RWPE2 (cell line): ENCODE measurements around the gene RASSF8.

Experiments used
- ATAC-seq: fragments of 200-7000 bp; cut with Tn5 transposase; 3 replicates; pipeline ENCODE4 v1.9.1; 2021; ENCODE audit warnings: low read depth
- DNase-seq: peaks from one replicate; pipeline ENCODE4 v3.0.0-alpha.2; 2020; ENCODE audit warnings: low spot score
- H3K27ac ChIP-seq: fragments of 450-650 bp; 2 replicates; pipeline ENCODE4 v1.5.1; 2017; ENCODE audit warnings: mild to moderate bottlenecking; ENCODE audit not compliant: poor library complexity, severe bottlenecking
- H3K27me3 ChIP-seq: fragments of 250-450 bp; sonication (Bioruptor Pico); 2 replicates; pipeline ENCODE4 v1.5.1; 2021; ENCODE audit warnings: mild to moderate bottlenecking, moderate library complexity; ENCODE audit not compliant: insufficient read depth, poor library complexity, severe bottlenecking
- H3K36me3 ChIP-seq: fragments of 250-450 bp; sonication (Bioruptor Pico); 2 replicates; pipeline ENCODE4 v1.5.1; 2020; ENCODE audit warnings: low read depth, mild to moderate bottlenecking, moderate library complexity
- H3K4me1 ChIP-seq: fragments of 250-450 bp; sonication (Bioruptor Pico); 2 replicates; pipeline ENCODE4 v1.5.1; 2021; ENCODE audit warnings: mild to moderate bottlenecking, moderate library complexity; ENCODE audit not compliant: insufficient read depth, poor library complexity, severe bottlenecking
- H3K4me3 ChIP-seq: fragments of 250-450 bp; sonication (Bioruptor Pico); 2 replicates; pipeline ENCODE4 v1.5.1; 2021; ENCODE audit warnings: mild to moderate bottlenecking, moderate library complexity; ENCODE audit not compliant: severe bottlenecking
- H3K9me3 ChIP-seq: fragments of 250-450 bp; sonication (Bioruptor Pico); 2 replicates; pipeline ENCODE4 v1.5.1; 2021; ENCODE audit warnings: mild to moderate bottlenecking, moderate library complexity; ENCODE audit not compliant: severe bottlenecking
- TF ChIP-seq, protein P1 (sequence below): fragments of 450-650 bp; IDR thresholded peaks from one replicate; pipeline ENCODE4 v1.5.1; 2017; ENCODE audit warnings: mild to moderate bottlenecking, moderate library complexity; ENCODE audit not compliant: poor library complexity, severe bottlenecking

The RASSF8 gene

DNA sequence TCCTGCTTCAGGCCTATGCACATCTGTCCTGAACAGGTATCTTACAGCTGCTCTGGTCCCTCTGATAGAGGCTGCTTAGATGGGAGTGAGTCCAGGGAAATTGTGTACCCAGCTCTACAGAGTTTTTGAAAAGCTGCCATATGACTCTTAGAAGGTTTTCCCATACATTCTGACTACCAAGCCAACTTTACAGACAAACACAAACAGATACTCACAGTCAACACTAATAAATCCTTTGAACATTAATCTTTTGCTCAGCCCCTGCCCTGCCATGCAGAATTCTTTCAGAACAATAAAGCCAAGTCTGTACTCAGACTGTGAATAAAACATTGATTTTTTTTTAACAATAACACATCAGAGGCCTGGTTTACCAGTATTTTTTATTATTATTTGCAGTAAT lies 21.4 kb upstream of the RASSF8 start:
- TF ChIP-seq, protein P1, sequence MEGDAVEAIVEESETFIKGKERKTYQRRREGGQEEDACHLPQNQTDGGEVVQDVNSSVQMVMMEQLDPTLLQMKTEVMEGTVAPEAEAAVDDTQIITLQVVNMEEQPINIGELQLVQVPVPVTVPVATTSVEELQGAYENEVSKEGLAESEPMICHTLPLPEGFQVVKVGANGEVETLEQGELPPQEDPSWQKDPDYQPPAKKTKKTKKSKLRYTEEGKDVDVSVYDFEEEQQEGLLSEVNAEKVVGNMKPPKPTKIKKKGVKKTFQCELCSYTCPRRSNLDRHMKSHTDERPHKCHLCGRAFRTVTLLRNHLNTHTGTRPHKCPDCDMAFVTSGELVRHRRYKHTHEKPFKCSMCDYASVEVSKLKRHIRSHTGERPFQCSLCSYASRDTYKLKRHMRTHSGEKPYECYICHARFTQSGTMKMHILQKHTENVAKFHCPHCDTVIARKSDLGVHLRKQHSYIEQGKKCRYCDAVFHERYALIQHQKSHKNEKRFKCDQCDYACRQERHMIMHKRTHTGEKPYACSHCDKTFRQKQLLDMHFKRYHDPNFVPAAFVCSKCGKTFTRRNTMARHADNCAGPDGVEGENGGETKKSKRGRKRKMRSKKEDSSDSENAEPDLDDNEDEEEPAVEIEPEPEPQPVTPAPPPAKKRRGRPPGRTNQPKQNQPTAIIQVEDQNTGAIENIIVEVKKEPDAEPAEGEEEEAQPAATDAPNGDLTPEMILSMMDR, result no peak
- H3K27me3 ChIP-seq, result no peaks in the 10 kb centered on the region
- no peaks in the 10 kb centered on the region for H3K4me1 ChIP-seq
- no peak for DNase-seq
- no peak overlapping the region for H3K27ac ChIP-seq
- H3K4me3 ChIP-seq, result no peak overlapping the region
- no peaks in the 10 kb centered on the region for H3K9me3 ChIP-seq
- no peak for ATAC-seq
- H3K36me3 ChIP-seq, result no peaks in the 10 kb centered on the region

DNA sequence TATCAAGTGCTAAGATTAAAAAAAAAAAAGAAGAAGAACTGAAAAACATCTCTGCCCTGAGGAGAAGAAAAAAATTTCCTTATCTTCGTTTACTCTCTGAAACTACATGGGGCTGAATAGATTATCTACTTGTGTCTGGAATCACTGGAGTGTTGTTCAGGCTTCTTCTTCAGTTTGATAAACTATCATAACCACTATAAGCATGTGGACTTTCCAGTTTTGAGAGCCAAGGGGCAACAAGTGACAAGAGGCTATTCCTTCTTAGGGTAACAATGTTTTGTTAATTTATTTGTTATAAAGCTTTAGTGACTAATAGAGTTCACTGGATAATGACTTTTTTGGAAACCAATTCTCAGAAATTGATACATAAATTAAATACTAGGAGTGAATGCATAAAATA lies 19.9 kb upstream of the RASSF8 start:
- H3K4me1 ChIP-seq, result no peaks in the 10 kb centered on the region
- no peak overlapping the region for H3K27ac ChIP-seq
- no peaks in the 10 kb centered on the region for H3K27me3 ChIP-seq
- no peak for ATAC-seq
- DNase-seq, result no peak
- H3K36me3 ChIP-seq, result no peaks in the 10 kb centered on the region
- H3K4me3 ChIP-seq, result no peak overlapping the region
- no peaks in the 10 kb centered on the region for H3K9me3 ChIP-seq
- TF ChIP-seq, protein P1, result no peak

DNA sequence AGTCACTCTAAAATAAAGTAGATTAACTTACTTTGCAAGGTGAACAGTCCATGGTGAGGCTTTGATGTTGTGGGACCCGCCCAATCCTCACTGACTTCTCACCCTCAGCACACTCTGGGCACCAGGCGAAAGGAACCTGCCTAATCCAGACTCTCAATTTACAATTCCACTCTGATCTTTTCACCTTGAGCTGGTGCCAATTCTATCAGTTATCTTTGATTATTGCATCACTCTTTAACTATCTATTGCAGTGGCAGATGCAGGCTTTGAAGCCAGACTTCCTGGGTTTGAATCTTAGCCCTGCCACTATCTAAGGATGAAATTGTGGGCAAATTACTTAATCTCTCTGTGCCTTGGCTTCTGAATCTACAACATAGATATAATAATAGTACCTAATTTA lies 18.9 kb upstream of the RASSF8 start:
- H3K4me3 ChIP-seq, result no peak overlapping the region
- no peak for ATAC-seq

DNA sequence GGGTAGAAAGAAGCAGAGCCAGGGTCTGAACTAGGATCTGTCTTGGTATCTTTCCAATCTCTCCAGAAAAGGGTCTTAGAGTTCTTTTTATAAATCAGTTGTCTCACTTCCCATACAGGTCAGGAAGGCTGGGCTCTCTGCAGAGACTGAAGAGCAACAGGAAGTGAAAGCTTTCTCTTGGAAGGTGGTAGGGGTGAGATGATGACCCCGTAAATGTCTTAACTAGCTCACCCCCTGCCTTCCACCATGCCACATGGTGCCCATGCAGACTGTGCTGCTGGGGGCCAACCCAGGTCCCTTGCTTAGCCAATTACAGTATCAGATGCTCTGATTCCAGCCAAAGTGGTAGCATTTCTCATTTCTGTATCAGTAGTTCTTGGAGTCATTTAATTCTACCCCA lies 17.6 kb upstream of the RASSF8 start:
- Histone ChIP-seq H3K9me3 (no peaks in the 10 kb centered on the region), H3K27ac (no peak overlapping the region), H3K4me1 (no peaks in the 10 kb centered on the region), H3K4me3 (no peak overlapping the region), H3K27me3 (no peaks in the 10 kb centered on the region), H3K36me3 (no peaks in the 10 kb centered on the region)
- no peak for ATAC-seq
- no peak for DNase-seq
- TF ChIP-seq, protein P1, result no peak

More for the DNA sequence above, 18.9 kb upstream of the RASSF8 start:
- no peak overlapping the region for H3K27ac ChIP-seq
- H3K4me1 ChIP-seq, result no peaks in the 10 kb centered on the region
- H3K36me3 ChIP-seq, result no peaks in the 10 kb centered on the region
- H3K27me3 ChIP-seq, result no peaks in the 10 kb centered on the region
- no peaks in the 10 kb centered on the region for H3K9me3 ChIP-seq
- DNase-seq, result no peak
- TF ChIP-seq, protein P1, result no peak

DNA sequence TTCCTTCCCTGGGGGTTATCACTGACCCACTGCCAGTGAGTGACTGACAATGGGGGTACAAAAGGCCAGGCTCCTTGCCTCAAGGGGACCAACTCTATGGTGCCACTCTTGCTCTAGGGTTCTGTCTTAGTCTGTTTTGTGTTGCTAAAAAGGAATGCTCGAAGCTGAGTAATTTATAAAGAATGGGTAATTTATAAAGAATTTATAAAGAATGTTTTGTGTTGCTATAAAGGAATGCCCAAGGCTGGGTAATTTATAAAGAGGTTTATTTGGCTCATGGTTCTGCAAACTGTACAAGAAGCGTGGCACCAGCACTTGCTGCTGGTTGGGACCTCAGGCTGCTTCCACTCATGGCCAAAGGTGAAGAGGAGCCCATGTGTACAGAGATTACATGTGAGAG lies 15.8 kb upstream of the RASSF8 start:
- TF ChIP-seq, protein P1, result no peak
- ATAC-seq, result no peak
- no peaks in the 10 kb centered on the region for H3K4me1 ChIP-seq

More for the DNA sequence above, 15.8 kb upstream of the RASSF8 start:
- Histone ChIP-seq H3K27ac (no peak overlapping the region), H3K4me3 (no peak overlapping the region), H3K36me3 (no peaks in the 10 kb centered on the region), H3K27me3 (no peaks in the 10 kb centered on the region), H3K9me3 (no peaks in the 10 kb centered on the region)
- no peak for DNase-seq
